NCI-H2227 (cell line): ENCODE data around the gene KCND3.
A peak's percentile ranks its signal among the peaks of the same experiment; 100 is the strongest.
"Not testable (repeated sequence)": the region's sequence is repeated elsewhere in the genome, so short reads cannot be mapped to it uniquely, and the experiment has no call there.

Source experiments
- DNase-seq: peaks from one replicate; lab custom pipeline; 2025; ENCODE audit not compliant: unreplicated experiment; lab: John Stamatoyannopoulos, UW

KCND3 gene

GRCh38 chr1:111818546-111818945 is 170.9 kb downstream of the KCND3 start:
- DNase-seq, result no peak

GRCh38 chr1:111818081-111818480 is 171.4 kb downstream of the KCND3 start:
- DNase-seq, result no peak

GRCh38 chr1:111814642-111815041 is 174.8 kb downstream of the KCND3 start:
- no peak for DNase-seq

GRCh38 chr1:111814305-111814628 is 175.2 kb downstream of the KCND3 start:
- DNase-seq, result no peak

- DNase-seq, result peak; percentile 19
These were observed 175.8 kb downstream of the KCND3 start for GRCh38 chr1:111813440-111814304.

GRCh38 chr1:111812306-111812705 is 177.2 kb downstream of the KCND3 start:
- DNase-seq, result no peak

GRCh38 chr1:111811891-111812290 is 177.6 kb downstream of the KCND3 start:
- DNase-seq, result no peak

GRCh38 chr1:111805251-111805650 is 184.2 kb downstream of the KCND3 start:
- no peak for DNase-seq

- no peak for DNase-seq
These were observed 184.7 kb downstream of the KCND3 start for GRCh38 chr1:111804776-111805175.

- DNase-seq, result no peak
These were observed 185.5 kb downstream of the KCND3 start for GRCh38 chr1:111803951-111804350.

GRCh38 chr1:111802984-111803383 is 186.5 kb downstream of the KCND3 start:
- no peak for DNase-seq

- DNase-seq, result no peak
These were observed 187.4 kb downstream of the KCND3 start for GRCh38 chr1:111802110-111802509.

- DNase-seq, result no peak
These were observed 188.2 kb downstream of the KCND3 start for GRCh38 chr1:111801071-111801850.

- DNase-seq, result not testable (repeated sequence)
These were observed 189.7 kb downstream of the KCND3 start for GRCh38 chr1:111799722-111800121.

- DNase-seq, result no peak
These were observed 190.9 kb downstream of the KCND3 start for GRCh38 chr1:111798580-111798979.

GRCh38 chr1:111795401-111795800 is 194.1 kb downstream of the KCND3 start:
- DNase-seq, result no peak

- DNase-seq, result no peak
These were observed 195.5 kb downstream of the KCND3 start for GRCh38 chr1:111793923-111794322.

GRCh38 chr1:111792249-111792648 is 197.2 kb downstream of the KCND3 start:
- DNase-seq, result peak; percentile 13

GRCh38 chr1:111791776-111792175 is 197.7 kb downstream of the KCND3 start:
- DNase-seq, result no peak

- DNase-seq, result no peak
These were observed 199.7 kb downstream of the KCND3 start for GRCh38 chr1:111789666-111790316.

GRCh38 chr1:111789142-111789541 is 200.3 kb downstream of the KCND3 start:
- DNase-seq, result no peak
